Activated CD4-positive, alpha-beta T cell treated with anti-CD3 and anti-CD28 coated beads for 36 hours (primary cell): ENCODE results near the gene AFAP1. TPM values are rescaled to one million over a fixed set of nuclear protein-coding genes. Genes with fewer than 3 reads are reported as not detected.

Source experiments
- ATAC-seq: fragments of 200-7000 bp; cut with Tn5 transposase; one replicate; pipeline ENCODE4 v1.10.0; 2021; ENCODE audit warnings: mild to moderate bottlenecking, moderate library complexity
- CTCF ChIA-PET: fragments of 350-600 bp; sonication (Branson Sonifier 250); formaldehyde crosslinking; loops from one replicate; lab custom pipeline; 2021; ENCODE audit warnings: antibody characterized with exemption; lab: Charles Lee
- POLR2A ChIA-PET: fragments of 350-600 bp; sonication (Branson Sonifier 250); formaldehyde crosslinking; loops from one replicate; lab custom pipeline; 2021; ENCODE audit warnings: antibody characterized with exemption, inconsistent platforms; lab: Charles Lee
- DNase-seq: peaks from one replicate; pipeline ENCODE4 v3.0.0-alpha.2; 2020
- H3K27ac Mint-ChIP-seq: one replicate; pipeline ENCODE4 v1.8.0; 2021; ENCODE audit warnings: mixed read lengths
- H3K27me3 Mint-ChIP-seq: one replicate; pipeline ENCODE4 v1.8.0; 2021; ENCODE audit warnings: mixed read lengths
- H3K36me3 Mint-ChIP-seq: one replicate; pipeline ENCODE4 v1.8.0; 2021; ENCODE audit warnings: low read depth, mixed read lengths
- H3K4me1 Mint-ChIP-seq: one replicate; pipeline ENCODE4 v1.8.0; 2021; ENCODE audit warnings: mixed read lengths
- H3K4me3 Mint-ChIP-seq: one replicate; pipeline ENCODE4 v1.8.0; 2021; ENCODE audit warnings: mild to moderate bottlenecking, moderate library complexity, mixed read lengths
- H3K9me3 Mint-ChIP-seq: one replicate; pipeline ENCODE4 v1.8.0; 2021; ENCODE audit warnings: low read depth, mixed read lengths
- intact Hi-C, 2 experiments: fragments of 100-400 bp; cut with DNase I in 1 of 2; cut with micrococcal nuclease in 1 of 2; formaldehyde crosslinking; loops; one replicate each; pipeline versions ENCODE4 v1.14.2 to v1.15.1; 2022 to 2024; cut with DNase I, micrococcal nuclease
- total RNA-seq, 2 experiments: library from RNA; stranded (reverse); gene quantifications; one replicate each; pipeline ENCODE4 v1.2.3, GENCODE V29; 2021

The AFAP1 gene
- total RNA-seq, 2 experiments from 2014 or later: 27.1 to 27.2 TPM

GRCh38 chr4:7781366-7781765 lies 158.3 kb downstream of the AFAP1 start:
- Mint-ChIP-seq H3K9me3 (no peaks in the 10 kb centered on the region), H3K4me3 (peak overlapping the region; percentile 11), H3K27me3 (no peaks in the 10 kb centered on the region), H3K27ac (peak overlapping the region; percentile 80), H3K4me1 (peaks cover 59% of the 10 kb centered on the region), H3K36me3 (peaks cover 27% of the 10 kb centered on the region)
- intact Hi-C loops: no loop called here
- CTCF ChIA-PET: interaction anchor here (1.6 kb wide), 1 partner anchor 21 kb away, joined by 6 read pairs; no protein-coding TSS in a partner anchor
- ATAC-seq (peak; percentile 35), DNase-seq (peak; percentile 33)
- POLR2A ChIA-PET: no interaction called here

- H3K9me3 Mint-ChIP-seq: no peaks in the 10 kb centered on the region
- H3K36me3 Mint-ChIP-seq: peaks cover 27% of the 10 kb centered on the region
- H3K27ac Mint-ChIP-seq: peak overlapping the region; percentile 80
- H3K27me3 Mint-ChIP-seq: no peaks in the 10 kb centered on the region
- ChIA-PET CTCF (interaction anchor here (1.3 to 1.6 kb wide), 2 partner anchors 21 to 22 kb away, joined by 4 to 6 read pairs; no protein-coding TSS in a partner anchor), POLR2A (no interaction called here)
- H3K4me1 Mint-ChIP-seq: peaks cover 58% of the 10 kb centered on the region
- peak overlapping the region; percentile 11 for H3K4me3 Mint-ChIP-seq
- intact Hi-C loops: no loop called here
- DNase-seq: no peak
- ATAC-seq: peak; percentile 31
These were observed 158.8 kb downstream of the AFAP1 start for GRCh38 chr4:7780751-7781348.

- Mint-ChIP-seq H3K36me3 (peaks cover 20% of the 10 kb centered on the region), H3K4me3 (no peak overlapping the region)
- CTCF ChIA-PET: interaction anchor here (1.3 kb wide), 1 partner anchor 20 kb away, joined by 4 read pairs; no protein-coding TSS in a partner anchor
These were observed 160.3 kb downstream of the AFAP1 start for GRCh38 chr4:7779432-7779768.

GRCh38 chr4:7778510-7779431 lies 160.9 kb downstream of the AFAP1 start:
- ChIA-PET POLR2A (interaction anchor here (0.5 kb wide), 1 partner anchor 40 kb away, joined by 3 read pairs; no protein-coding TSS in a partner anchor), CTCF (interaction anchor here (0.6 to 2.2 kb wide), 4 partner anchors 8 to 217 kb away, joined by 3 to 7 read pairs (median 4); no protein-coding TSS in a partner anchor)
- Mint-ChIP-seq H3K4me3 (no peak overlapping the region), H3K4me1 (peaks cover 45% of the 10 kb centered on the region), H3K36me3 (peaks cover 18% of the 10 kb centered on the region), H3K9me3 (no peaks in the 10 kb centered on the region), H3K27ac (peak overlapping the region; percentile 17), H3K27me3 (no peaks in the 10 kb centered on the region)
- ATAC-seq (no peak), DNase-seq (no peak)
- intact Hi-C loops: no loop called here

More at GRCh38 chr4:7779432-7779768, 160.3 kb downstream of the AFAP1 start:
- intact Hi-C loops: no loop called here
- no peak overlapping the region for H3K27ac Mint-ChIP-seq
- DNase-seq (no peak), ATAC-seq (no peak)
- POLR2A ChIA-PET: no interaction called here
- no peaks in the 10 kb centered on the region for H3K9me3 Mint-ChIP-seq
- H3K4me1 Mint-ChIP-seq: peaks cover 46% of the 10 kb centered on the region
- no peaks in the 10 kb centered on the region for H3K27me3 Mint-ChIP-seq

GRCh38 chr4:7777871-7778509 lies 161.7 kb downstream of the AFAP1 start:
- H3K4me1 Mint-ChIP-seq: peaks cover 37% of the 10 kb centered on the region
- H3K36me3 Mint-ChIP-seq: peaks cover 21% of the 10 kb centered on the region
- CTCF ChIA-PET: interaction anchor here (0.6 to 2.2 kb wide), 4 partner anchors 8 to 218 kb away, joined by 3 to 7 read pairs (median 4); no protein-coding TSS in a partner anchor
- no peaks in the 10 kb centered on the region for H3K27me3 Mint-ChIP-seq
- ATAC-seq (no peak), DNase-seq (no peak)
- no peak overlapping the region for H3K4me3 Mint-ChIP-seq
- H3K9me3 Mint-ChIP-seq: no peaks in the 10 kb centered on the region
- intact Hi-C loops: no loop called here
- H3K27ac Mint-ChIP-seq: no peak overlapping the region
- POLR2A ChIA-PET: interaction anchor here (0.5 kb wide), 1 partner anchor 41 kb away, joined by 3 read pairs; no protein-coding TSS in a partner anchor

GRCh38 chr4:7777017-7777710 lies 162.5 kb downstream of the AFAP1 start:
- Mint-ChIP-seq H3K27ac (no peak overlapping the region), H3K27me3 (no peaks in the 10 kb centered on the region), H3K4me1 (peaks cover 30% of the 10 kb centered on the region), H3K36me3 (peaks cover 27% of the 10 kb centered on the region), H3K4me3 (no peak overlapping the region), H3K9me3 (no peaks in the 10 kb centered on the region)
- CTCF ChIA-PET: interaction anchor here (2.2 kb wide), 1 partner anchor 211 kb away, joined by 7 read pairs; no protein-coding TSS in a partner anchor
- POLR2A ChIA-PET: no interaction called here
- intact Hi-C loops: no loop called here
- ATAC-seq (no peak), DNase-seq (no peak)

- H3K4me3 Mint-ChIP-seq: no peak overlapping the region
- POLR2A ChIA-PET: no interaction called here
- H3K9me3 Mint-ChIP-seq: no peaks in the 10 kb centered on the region
- DNase-seq: no peak
- peaks cover 31% of the 10 kb centered on the region for H3K36me3 Mint-ChIP-seq
- H3K4me1 Mint-ChIP-seq: peaks cover 28% of the 10 kb centered on the region
- no peak for ATAC-seq
- no peaks in the 10 kb centered on the region for H3K27me3 Mint-ChIP-seq
- CTCF ChIA-PET: no interaction called here
- intact Hi-C loops: no loop called here
- no peak overlapping the region for H3K27ac Mint-ChIP-seq
These were observed 164.3 kb downstream of the AFAP1 start for GRCh38 chr4:7775396-7775795.

- intact Hi-C loops: no loop called here
- Mint-ChIP-seq H3K27me3 (no peaks in the 10 kb centered on the region), H3K27ac (no peak overlapping the region), H3K36me3 (peaks cover 31% of the 10 kb centered on the region), H3K4me1 (peaks cover 28% of the 10 kb centered on the region), H3K9me3 (no peaks in the 10 kb centered on the region), H3K4me3 (no peak overlapping the region)
- POLR2A ChIA-PET: no interaction called here
- CTCF ChIA-PET: no interaction called here
- no peak for ATAC-seq
- no peak for DNase-seq
These were observed 165.1 kb downstream of the AFAP1 start for GRCh38 chr4:7774301-7775294.

- peaks cover 25% of the 10 kb centered on the region for H3K36me3 Mint-ChIP-seq
- CTCF ChIA-PET: interaction anchor here (0.8 to 1.0 kb wide), 2 partner anchors 29 to 214 kb away, joined by 3 to 4 read pairs; no protein-coding TSS in a partner anchor
- no peak overlapping the region for H3K27ac Mint-ChIP-seq
- H3K9me3 Mint-ChIP-seq: no peaks in the 10 kb centered on the region
- POLR2A ChIA-PET: interaction anchor here (0.6 kb wide), 1 partner anchor 23 kb away, joined by 3 read pairs; no protein-coding TSS in a partner anchor
- DNase-seq (no peak), ATAC-seq (no peak)
- H3K4me3 Mint-ChIP-seq: no peak overlapping the region
- no peaks in the 10 kb centered on the region for H3K27me3 Mint-ChIP-seq
- intact Hi-C loops: no loop called here
- H3K4me1 Mint-ChIP-seq: peaks cover 20% of the 10 kb centered on the region
These were observed 166.1 kb downstream of the AFAP1 start for GRCh38 chr4:7773401-7774180.
